K562 (cell line): Measurements from ENCODE around the gene NAPA. TPM values are rescaled to one million over a fixed set of nuclear protein-coding genes. Genes with fewer than 3 reads are reported as not detected.
A peak's percentile ranks its signal among the peaks of the same experiment; 100 is the strongest.

Experiments used
- ATAC-seq: fragments of 200-7000 bp; cut with Tn5 transposase; 3 replicates; pipeline ENCODE4 v1.9.1; 2020; ENCODE audit warnings: moderate library complexity
- BruUV-seq: library from RNA; stranded (reverse); fragments of 400-500 nt; replicated peaks from 2 replicates; lab custom pipeline; 2021; lab: Mats Ljungman, UMichigan
- CTCF ChIA-PET: fragments of 300-600 bp; formaldehyde crosslinking; extraction: SDS; loops from one replicate; lab custom pipeline; 2021; ENCODE audit warnings: low intra/inter-chr PET ratio; lab: Yijun Ruan, JAX
- POLR2A ChIA-PET: fragments of 300-600, 350-650 bp; sonication (Branson Sonifier 250); formaldehyde crosslinking; extraction: SDS; loops from one replicate; lab custom pipeline; 2021; ENCODE audit warnings: antibody characterized with exemption, inconsistent platforms; lab: Yijun Ruan, JAX
- DNase-seq, 4 experiments: peaks; one replicate each; pipeline versions ENCODE4 v3.0.0 to v3.0.0-alpha.2; 2011 to 2018; ENCODE audit warnings: low spot score in 3 of 4, mixed read lengths in 3 of 4; ENCODE audit errors: extremely low read depth in 1 of 4
- FAIRE-seq: peaks from 2 replicates; lab custom pipeline; 2011; peaks lifted over from hg19 to GRCh38; lab: Jason Lieb, UNC
- H2AFZ ChIP-seq: 2 replicates; pipeline ENCODE4 v1.6.0; 2011; ENCODE audit warnings: low read depth, low read length, control low read depth, inconsistent platforms
- H3K27ac ChIP-seq: fragments of 200-600 bp; 3 replicates; pipeline ENCODE4 v1.8.0; 2011; ENCODE audit warnings: low read depth, mild to moderate bottlenecking, control low read depth, inconsistent platforms, low read length, moderate library complexity, mixed read lengths; ENCODE audit errors: extremely low read depth
- H3K27me3 ChIP-seq, 2 experiments: fragments of 300-600 bp in 1 of 2; 2 replicates in 1 of 2; 3 replicates in 1 of 2; pipeline versions ENCODE4 v1.6.0 to v1.8.0; 2011; ENCODE audit warnings: inconsistent platforms in 2 of 2, low read length in 2 of 2, mild to moderate bottlenecking in 1 of 2, mixed read lengths in 1 of 2, moderate library complexity in 1 of 2; ENCODE audit not compliant: control insufficient read depth in 2 of 2, insufficient read depth in 2 of 2
- H3K36me3 ChIP-seq: fragments of 300-600 bp; 3 replicates; pipeline ENCODE4 v1.8.0; 2011; ENCODE audit warnings: mild to moderate bottlenecking, low read length, inconsistent platforms; ENCODE audit not compliant: control insufficient read depth, insufficient read depth
- H3K4me1 ChIP-seq, 2 experiments: fragments of 200-600 bp in 1 of 2; replicated peaks in 1 of 2; 2 replicates in 1 of 2; 3 replicates in 1 of 2; pipeline versions ENCODE4 v1.5.1 to v1.8.0; 2011; ENCODE audit warnings: inconsistent platforms in 2 of 2, low read length in 2 of 2, mild to moderate bottlenecking in 1 of 2, mixed read lengths in 1 of 2, moderate library complexity in 1 of 2; ENCODE audit not compliant: control insufficient read depth in 2 of 2, insufficient read depth in 2 of 2
- H3K4me2 ChIP-seq: 2 replicates; pipeline ENCODE4 v1.6.1; 2011; ENCODE audit warnings: low read length, control low read depth, inconsistent platforms, mixed read lengths; ENCODE audit not compliant: insufficient read depth
- H3K4me3 ChIP-seq: fragments of 200-600 bp; sonication (generic), shearing (Covaris generic); 2 replicates; pipeline ENCODE4 v1.5.1; 2016; ENCODE audit warnings: control low read depth, inconsistent platforms
- H3K79me2 ChIP-seq: fragments of 200-600 bp; 3 replicates; pipeline ENCODE4 v1.8.0; 2011; ENCODE audit warnings: low read length, inconsistent platforms; ENCODE audit not compliant: control insufficient read depth, insufficient read depth
- H3K9ac ChIP-seq, 2 experiments: 2 replicates each; pipeline versions ENCODE4 v1.6.0 to v1.6.1; 2011; ENCODE audit warnings: low read depth in 2 of 2, low read length in 2 of 2, control low read depth in 1 of 2, inconsistent platforms in 1 of 2, mild to moderate bottlenecking in 1 of 2, mixed read lengths in 1 of 2; ENCODE audit not compliant: insufficient read depth in 1 of 2
- H3K9me1 ChIP-seq: one replicate; pipeline ENCODE4 v1.6.0; 2011; ENCODE audit warnings: inconsistent platforms, mild to moderate bottlenecking, low read length, moderate library complexity; ENCODE audit not compliant: control insufficient read depth, insufficient read depth
- H3K9me3 ChIP-seq: replicated peaks from 2 replicates; pipeline ENCODE4 v1.5.1; 2011; ENCODE audit warnings: low read depth, low read length, inconsistent platforms; ENCODE audit not compliant: control insufficient read depth, insufficient read depth
- H4K20me1 ChIP-seq: replicated peaks from 2 replicates; pipeline ENCODE4 v1.6.1; 2011; ENCODE audit warnings: low read length, inconsistent platforms, mixed read lengths; ENCODE audit not compliant: control insufficient read depth, insufficient read depth
- KDM5B ChIP-seq: fragments of 200-600 bp; sonication (generic); IDR thresholded peaks from 2 replicates; pipeline ENCODE4 v1.6.1; 2012; ENCODE audit warnings: low read depth, mild to moderate bottlenecking, moderate library complexity, low read length, control low read depth, inconsistent platforms; ENCODE audit not compliant: insufficient replicate concordance
- ZHX1 ChIP-seq: fragments of 150-350 bp; conservative IDR thresholded peaks from 2 replicates; pipeline ENCODE4 v1.6.1; 2014; ENCODE audit warnings: low read length
- WGBS: fragments of 100-300 bp; shearing (Covaris generic); methylation state at CpG from one replicate; pipeline ENCODE4 v1.1.6; 2016; ENCODE audit warnings: low coverage, mixed read lengths; ENCODE audit not compliant: insufficient coverage; ENCODE audit errors: missing lambda C conversion rate; 5-methylcytosine and 5-hydroxymethylcytosine counted together
- in situ Hi-C: fragments of 300-500 bp; cut with MboI; formaldehyde crosslinking; loops from 4 replicates; pipeline ENCODE4 v1.15.0; 2018; ENCODE audit warnings: inconsistent platforms, mixed read lengths
- intact Hi-C: fragments of 100-400 bp; cut with micrococcal nuclease; formaldehyde crosslinking; loops from 2 replicates; pipeline ENCODE4 v1.14.2; 2022
- polyA plus RNA-seq, 8 experiments: library from polyadenylated mRNA; depleted of rRNA in 4 of 8; stranded (reverse) in 5 of 8; unstranded in 3 of 8; fragments of >200 nt; fragmentation: Nextera tagmentation in 2 of 8; fragmentation: Illumina TruSeq in 1 of 8; extraction: Ambion mirVana in 2 of 8; extraction: Trizol in 1 of 8; gene quantifications; 2 replicates each; pipeline versions ENCODE4 v1.2.1 to v1.2.3, GENCODE V29; 2011 to 2014; ENCODE audit warnings: inconsistent platforms in 1 of 8, missing spikeins in 1 of 8
- total RNA-seq, 7 experiments: library from RNA; depleted of rRNA in 6 of 7; stranded (reverse); fragments of >200 nt in 6 of 7; fragmentation: Illumina TruSeq in 2 of 7; extraction: Trizol in 2 of 7; gene quantifications; 2 replicates each; pipeline versions ENCODE4 v1.2.1 to v1.2.3, GENCODE V29; 2011 to 2021; ENCODE audit warnings: low replicate concordance in 1 of 7

The NAPA gene
- total and polyA plus RNA-seq, 9 of the 15 experiments (the other 6 are each of a cell fraction or from before 2014, with no cell fraction given), result 5.4 to 98.6 (median 77.5) TPM

DNA sequence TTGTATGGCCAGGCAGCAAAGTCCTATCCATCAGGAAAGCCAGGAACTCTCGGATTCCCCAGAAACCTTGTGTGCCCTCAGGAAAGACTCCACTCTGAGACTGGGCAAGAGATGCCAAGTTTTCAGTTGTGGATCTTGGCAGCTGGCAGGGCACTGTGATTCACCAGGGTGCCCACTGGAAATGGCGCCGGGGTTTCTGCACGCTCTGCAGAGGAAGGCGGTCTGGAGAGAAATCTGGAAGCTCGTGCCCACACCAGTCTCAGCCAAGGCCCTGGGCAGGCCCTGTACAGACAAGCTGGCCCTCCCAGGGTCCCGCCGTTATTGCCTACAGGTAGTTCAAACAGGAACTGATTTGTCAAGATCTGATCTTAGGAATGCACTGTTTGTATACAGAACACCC lies 4.9 kb downstream of the NAPA start:
- WGBS, result 88% methylated on average over 8 of the region's 8 CpGs

More for the DNA sequence above, 4.9 kb downstream of the NAPA start:
- Histone ChIP-seq H3K36me3 (peaks cover 45% of the 10 kb centered on the region; the same call in 2 of the 3 replicates), H4K20me1 (peaks cover 11% of the 10 kb centered on the region), H3K4me1 (peaks cover 16 to 54% of the 10 kb centered on the region in 2 experiments), H3K79me2 (peaks cover 82% of the 10 kb centered on the region), H3K9me3 (no peaks in the 10 kb centered on the region), H3K4me2 (no peak overlapping the region), H3K9ac (0 out of 4 replicates have a peak overlapping the region, but pooled peaks of 1 of the 2 experiments have one; percentile 10), H2AFZ (no peak overlapping the region), H3K9me1 (no peaks in the 10 kb centered on the region), H3K27me3 (no peaks in the 10 kb centered on the region), H3K4me3 (no peak overlapping the region), H3K27ac (no peak overlapping the region)
- BruUV-seq, result no TSS peak
- ATAC-seq, result no peak
- ChIA-PET CTCF (no interaction called here), POLR2A (interaction anchor here (0.6 to 1.3 kb wide), 5 partner anchors 10 to 62 kb away, joined by 3 to 5 read pairs (median 3); no protein-coding TSS in a partner anchor)
- DNase-seq, result no peak
- in situ Hi-C loops (no loop called here), intact Hi-C loops (no loop called here)
- FAIRE-seq, result no peak
- TF ChIP-seq ZHX1 (no peak), KDM5B (no peak)
